LNCaP clone FGC (cell line): ENCODE measurements around the gene AP4M1.
A peak's percentile ranks its signal among the peaks of the same experiment; 100 is the strongest.

Experiments used
- DNase-seq: peaks from one replicate; pipeline ENCODE4 v3.0.0-alpha.2; 2011; ENCODE audit warnings: low read depth
- H3K4me3 ChIP-seq: 2 replicates; pipeline ENCODE4 v1.5.1; 2011; ENCODE audit warnings: mild to moderate bottlenecking, low read depth, low read length, control low read depth
- TF ChIP-seq, protein P1 (sequence below): IDR thresholded peaks from 2 replicates; pipeline ENCODE4 v1.5.1; 2012; ENCODE audit warnings: mild to moderate bottlenecking; ENCODE audit not compliant: control insufficient read depth, insufficient read depth; ENCODE audit errors: extremely low read depth

Gene AP4M1

DNA sequence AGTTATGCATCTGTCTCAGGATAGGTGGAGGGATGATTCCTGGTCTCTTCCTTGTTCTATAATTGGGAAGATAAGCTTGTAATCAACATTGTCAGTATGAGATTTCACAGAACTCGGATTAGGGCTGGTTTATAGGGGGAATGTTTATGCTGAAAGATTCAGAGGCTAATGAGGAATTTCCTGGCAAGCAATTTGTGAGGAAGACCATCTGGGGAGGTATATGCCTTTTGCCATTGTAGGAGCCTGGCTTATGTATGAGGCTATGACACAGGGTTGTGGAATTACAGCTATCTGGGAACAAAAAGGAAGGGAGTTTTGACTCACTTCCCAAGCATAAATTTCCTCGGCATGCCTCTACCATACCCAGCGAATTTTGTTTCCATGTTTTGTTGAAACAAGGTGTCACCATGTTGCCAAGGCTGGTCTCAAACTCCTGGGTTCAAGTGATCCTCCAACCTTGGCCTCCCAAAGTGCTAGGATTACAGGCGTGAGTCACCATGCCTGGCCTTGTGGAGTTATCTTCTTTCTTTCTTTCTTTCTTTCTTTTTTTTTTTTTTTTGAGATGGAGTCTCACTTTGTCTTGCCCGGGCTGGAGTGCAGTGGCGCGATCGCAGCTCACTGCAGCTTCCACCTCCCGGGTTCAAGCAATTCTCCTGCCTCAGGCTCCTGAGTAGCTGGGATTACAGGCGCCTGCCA is 14.2 kb upstream of the AP4M1 start:
- no peak overlapping the region for H3K4me3 ChIP-seq
- DNase-seq, result no peak
- TF ChIP-seq, protein P1, sequence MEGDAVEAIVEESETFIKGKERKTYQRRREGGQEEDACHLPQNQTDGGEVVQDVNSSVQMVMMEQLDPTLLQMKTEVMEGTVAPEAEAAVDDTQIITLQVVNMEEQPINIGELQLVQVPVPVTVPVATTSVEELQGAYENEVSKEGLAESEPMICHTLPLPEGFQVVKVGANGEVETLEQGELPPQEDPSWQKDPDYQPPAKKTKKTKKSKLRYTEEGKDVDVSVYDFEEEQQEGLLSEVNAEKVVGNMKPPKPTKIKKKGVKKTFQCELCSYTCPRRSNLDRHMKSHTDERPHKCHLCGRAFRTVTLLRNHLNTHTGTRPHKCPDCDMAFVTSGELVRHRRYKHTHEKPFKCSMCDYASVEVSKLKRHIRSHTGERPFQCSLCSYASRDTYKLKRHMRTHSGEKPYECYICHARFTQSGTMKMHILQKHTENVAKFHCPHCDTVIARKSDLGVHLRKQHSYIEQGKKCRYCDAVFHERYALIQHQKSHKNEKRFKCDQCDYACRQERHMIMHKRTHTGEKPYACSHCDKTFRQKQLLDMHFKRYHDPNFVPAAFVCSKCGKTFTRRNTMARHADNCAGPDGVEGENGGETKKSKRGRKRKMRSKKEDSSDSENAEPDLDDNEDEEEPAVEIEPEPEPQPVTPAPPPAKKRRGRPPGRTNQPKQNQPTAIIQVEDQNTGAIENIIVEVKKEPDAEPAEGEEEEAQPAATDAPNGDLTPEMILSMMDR, result no peak

DNA sequence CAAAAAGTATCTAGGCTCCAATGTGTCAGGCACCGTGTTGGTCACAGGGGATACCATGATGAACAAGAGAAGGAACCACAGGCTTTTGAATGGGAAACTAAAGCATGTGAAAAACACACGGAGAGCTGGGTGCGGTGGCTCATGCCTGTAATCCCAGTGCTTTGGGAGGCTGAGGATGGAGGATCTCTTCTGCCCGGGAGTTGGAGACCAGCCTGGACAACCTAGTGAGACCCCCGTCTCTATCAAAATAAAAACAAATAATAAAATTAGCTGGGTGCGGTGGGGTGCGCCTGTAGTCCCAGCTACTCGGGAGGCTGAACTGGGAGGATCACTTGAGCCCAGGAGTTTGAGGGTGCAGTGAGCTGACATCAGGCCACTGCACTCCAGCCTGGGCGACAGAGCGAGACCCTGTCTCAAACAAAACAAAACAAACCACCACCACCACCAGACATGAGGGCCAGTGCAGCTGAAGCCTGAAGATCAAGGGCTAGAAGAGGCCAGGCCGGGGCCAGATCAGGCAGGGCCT is 13.3 kb upstream of the AP4M1 start:
- peak overlapping the region; percentile 63 for H3K4me3 ChIP-seq
- DNase-seq, result no peak
- TF ChIP-seq, protein P1, result no peak

DNA sequence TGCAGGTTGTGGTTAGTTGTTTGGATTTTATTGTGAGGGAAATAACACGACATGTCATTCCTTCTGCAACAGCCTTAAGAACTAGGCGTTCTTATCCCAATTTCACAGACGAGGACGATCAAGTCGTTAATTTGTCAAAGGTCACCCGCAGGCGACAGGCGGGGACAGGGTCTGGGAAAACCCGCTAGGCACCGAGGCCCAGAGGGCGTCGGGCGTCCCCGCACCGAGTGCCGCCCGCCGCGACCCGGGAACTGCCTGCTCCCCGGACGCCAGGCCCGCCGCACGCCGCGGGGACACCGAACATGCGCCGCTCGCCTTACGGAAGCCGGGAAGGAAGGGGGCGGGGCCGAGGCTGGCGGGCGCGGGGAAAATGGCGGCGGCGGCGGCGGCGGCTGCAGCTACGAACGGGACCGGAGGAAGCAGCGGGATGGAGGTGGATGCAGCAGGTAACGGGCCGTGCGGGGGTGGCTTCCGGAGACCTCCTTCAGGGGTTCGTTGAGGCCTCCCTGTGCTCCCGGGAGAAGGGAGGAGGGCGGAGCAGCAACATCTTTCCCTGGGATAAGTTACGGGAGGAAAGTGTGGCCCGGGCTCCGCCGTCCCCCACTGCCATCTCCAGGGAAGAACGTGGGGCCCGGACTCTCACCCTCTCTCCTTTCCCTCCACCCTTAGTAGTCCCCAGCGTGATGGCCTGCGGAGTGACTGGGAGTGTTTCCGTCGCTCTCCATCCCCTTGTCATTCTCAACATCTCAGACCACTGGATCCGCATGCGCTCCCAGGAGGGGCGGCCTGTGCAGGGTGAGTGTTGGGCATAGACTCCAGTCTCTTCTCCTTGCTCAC is 12.6 kb upstream of the AP4M1 start, which contains the start of gene COPS6:
TSS of gene COPS6 (plus strand) at position 349 of the 837 bp plus-strand sequence. CDS start at position 371, 22 bp downstream.
- no peak for DNase-seq
- peak within 1 kb of the TSS; percentile 63 for H3K4me3 ChIP-seq
- TF ChIP-seq, protein P1, result no peak

DNA sequence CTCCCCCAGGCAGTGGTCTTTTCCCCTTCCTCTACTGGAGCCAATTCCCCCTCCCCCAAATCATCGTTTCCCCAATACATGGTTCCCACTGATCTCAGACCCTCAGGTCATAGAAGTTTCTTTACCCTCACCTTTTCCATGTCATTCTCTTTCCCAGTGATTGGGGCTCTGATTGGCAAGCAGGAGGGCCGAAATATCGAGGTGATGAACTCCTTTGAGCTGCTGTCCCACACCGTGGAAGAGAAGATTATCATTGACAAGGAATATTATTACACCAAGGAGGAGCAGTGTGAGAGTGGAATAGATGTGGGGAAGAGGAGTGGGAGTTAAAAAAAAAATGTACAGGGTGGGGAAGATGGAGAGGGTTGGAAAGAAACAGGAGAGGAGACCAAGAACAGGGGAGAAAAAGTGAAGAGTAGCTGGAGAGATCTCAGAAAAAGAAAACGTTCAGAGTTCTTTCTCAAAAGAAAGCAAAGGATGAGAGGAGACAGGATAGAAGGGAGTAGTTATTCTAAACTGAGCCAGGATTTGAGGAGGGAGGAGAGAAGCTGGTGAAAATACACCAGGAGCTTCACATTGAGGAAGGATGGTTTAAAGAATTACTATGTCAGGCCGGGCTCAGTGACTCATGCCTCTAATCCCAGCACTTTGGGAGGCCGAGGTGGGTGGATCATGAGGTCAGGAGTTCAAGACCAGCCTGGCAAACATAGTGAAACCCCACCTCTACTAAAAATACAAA is 11.8 kb upstream of the AP4M1 start:
- peak overlapping the region; percentile 63 for H3K4me3 ChIP-seq
- TF ChIP-seq, protein P1, result no peak
- no peak for DNase-seq

DNA sequence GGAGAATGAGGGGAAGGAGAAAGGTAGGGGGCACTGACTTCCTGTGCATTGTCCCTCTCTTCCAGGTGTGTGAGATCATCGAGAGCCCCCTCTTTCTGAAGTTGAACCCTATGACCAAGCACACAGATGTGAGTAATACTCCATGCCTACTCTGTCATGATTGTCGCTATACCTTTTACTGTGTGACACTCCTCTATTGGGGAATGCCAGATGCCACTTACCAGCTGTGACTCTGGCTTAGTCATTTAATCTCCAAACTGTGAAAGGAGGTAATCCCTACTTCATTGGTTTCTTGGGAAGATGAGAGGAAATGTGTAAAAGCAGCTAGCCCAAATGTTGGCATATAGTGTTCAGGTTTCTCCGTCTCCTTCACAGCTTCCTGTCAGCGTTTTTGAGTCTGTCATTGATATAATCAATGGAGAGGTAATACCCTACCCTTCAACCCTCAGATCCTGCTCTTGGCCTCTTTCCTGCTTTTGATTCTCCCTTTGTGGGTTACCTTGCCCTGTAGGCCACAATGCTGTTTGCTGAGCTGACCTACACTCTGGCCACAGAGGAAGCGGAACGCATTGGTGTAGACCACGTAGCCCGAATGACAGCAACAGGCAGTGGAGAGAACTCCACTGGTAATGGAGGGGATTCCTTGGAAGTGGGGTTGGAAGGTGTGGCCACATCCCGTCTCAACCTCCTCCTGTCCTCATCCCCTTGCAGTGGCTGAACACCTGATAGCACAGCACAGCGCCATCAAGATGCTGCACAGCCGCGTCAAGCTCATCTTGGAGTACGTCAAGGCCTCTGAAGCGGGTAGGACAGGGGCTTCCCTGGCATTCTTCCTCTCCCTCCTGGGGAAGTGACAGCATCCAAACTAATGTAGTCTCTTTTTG is 10.7 kb upstream of the AP4M1 start:
- TF ChIP-seq, protein P1, result no peak
- no peak for DNase-seq
- no peak overlapping the region for H3K4me3 ChIP-seq
